ENCODE measurements around the gene PCSK9.

Gene PCSK9

GRCh38 chr1:55044617-55045397, 5.5 kb downstream of the PCSK9 start:
- DNase-seq = no peak

GRCh38 chr1:55045430-55045829, 6.1 kb downstream of the PCSK9 start:
- DNase-seq = no peak

- no peak for DNase-seq
Measured at GRCh38 chr1:55046871-55047270, 7.5 kb downstream of the PCSK9 start.

- no peak for DNase-seq
Measured at GRCh38 chr1:55047611-55048010, 8.3 kb downstream of the PCSK9 start.

GRCh38 chr1:55048453-55049270, 9.3 kb downstream of the PCSK9 start:
- DNase-seq = no peak

- no peak for DNase-seq
Measured at GRCh38 chr1:55049271-55049913, 10.0 kb downstream of the PCSK9 start.

GRCh38 chr1:55049914-55050278, 10.5 kb downstream of the PCSK9 start:
- peak; percentile 43 for DNase-seq

- DNase-seq = peak; percentile 77
Measured at GRCh38 chr1:55050283-55050682, 10.9 kb downstream of the PCSK9 start.

- no peak for DNase-seq
Measured at GRCh38 chr1:55051169-55051568, 11.8 kb downstream of the PCSK9 start.

- DNase-seq = no peak
Measured at GRCh38 chr1:55051621-55052020, 12.3 kb downstream of the PCSK9 start.

- DNase-seq = no peak
Measured at GRCh38 chr1:55052221-55053142, 13.1 kb downstream of the PCSK9 start.

GRCh38 chr1:55053265-55053954, 14.1 kb downstream of the PCSK9 start:
- DNase-seq = no peak

GRCh38 chr1:55054396-55054795, 15.0 kb downstream of the PCSK9 start:
- no peak for DNase-seq

- no peak for DNase-seq
Measured at GRCh38 chr1:55055084-55055882, 15.9 kb downstream of the PCSK9 start.

GRCh38 chr1:55055951-55056631, 16.7 kb downstream of the PCSK9 start:
- DNase-seq = no peak

GRCh38 chr1:55056632-55056992, 17.3 kb downstream of the PCSK9 start:
- no peak for DNase-seq

GRCh38 chr1:55057270-55057955, 18.1 kb downstream of the PCSK9 start:
- no peak for DNase-seq

- no peak for DNase-seq
Measured at GRCh38 chr1:55057956-55058298, 18.6 kb downstream of the PCSK9 start.

GRCh38 chr1:55059302-55060132, 20.2 kb downstream of the PCSK9 start:
- no peak for DNase-seq

Measured in fibroblast of upper back skin (primary cell).